H1 (cell line): ENCODE measurements around the gene EGFR. TPM values are rescaled to one million over a fixed set of nuclear protein-coding genes. Genes with fewer than 3 reads are reported as not detected.

ENCODE experiments used
- CHD1 ChIP-seq: IDR thresholded peaks from 2 replicates; pipeline ENCODE4 v1.6.1; 2012; ENCODE audit warnings: low read depth, low read length, improper control_type of control experiment
- EP300 ChIP-seq, 2 experiments: IDR thresholded peaks; 1 replicate in 1 of 2; 2 replicates in 1 of 2; pipeline ENCODE4 v1.6.1; 2011 to 2012; ENCODE audit warnings: low read depth in 2 of 2, low read length in 2 of 2, mild to moderate bottlenecking in 2 of 2, borderline replicate concordance in 1 of 2, inconsistent platforms in 1 of 2, moderate library complexity in 1 of 2
- GTF2F1 ChIP-seq: IDR thresholded peaks from 2 replicates; pipeline ENCODE4 v1.6.1; 2012; ENCODE audit warnings: low read depth, low read length, improper control_type of control experiment, borderline replicate concordance
- RBBP5 ChIP-seq: IDR thresholded peaks from 2 replicates; pipeline ENCODE4 v1.7.1; 2012; ENCODE audit warnings: low read depth, mild to moderate bottlenecking, inconsistent platforms, low read length, moderate library complexity, borderline replicate concordance
- SRF ChIP-seq: IDR thresholded peaks from 2 replicates; pipeline ENCODE4 v1.6.1; 2011; ENCODE audit warnings: mild to moderate bottlenecking, low read depth, low read length, moderate library complexity
- YY1 ChIP-seq: IDR thresholded peaks from 2 replicates; pipeline ENCODE4 v1.6.1; 2011; ENCODE audit warnings: low read depth, mild to moderate bottlenecking, low read length
- polyA plus RNA-seq, 7 experiments: library from polyadenylated mRNA; depleted of rRNA in 3 of 7; stranded (reverse) in 5 of 7; unstranded in 2 of 7; fragments of >200 nt in 5 of 7; fragments of 200-250 nt in 2 of 7; gene quantifications; 1 replicate in 5 of 7; 2 replicates in 1 of 7; 4 replicates in 1 of 7; pipeline versions ENCODE4 v1.2.1 to v1.2.3, GENCODE V29; 2011 to 2013; ENCODE audit warnings: missing spikeins in 2 of 7, mixed read lengths in 2 of 7
- total RNA-seq: library from RNA; stranded (reverse); fragmentation: NEBNext Ultra II Directional; extraction: Animal tissue kit (Norgen Biotek cat#: 25700); gene quantifications from 2 replicates; pipeline ENCODE4 v1.2.1, GENCODE V29; 2021
- TF ChIP-seq, protein P1 (sequence below): fragments of 300-600 bp; sonication (generic); IDR thresholded peaks from 2 replicates; pipeline ENCODE4 v1.7.1; 2012; ENCODE audit warnings: low read length, moderate library complexity, mild to moderate bottlenecking, inconsistent platforms; ENCODE audit not compliant: insufficient replicate concordance
- TF ChIP-seq, protein P2 (sequence below): IDR thresholded peaks from 2 replicates; pipeline ENCODE4 v1.6.1; 2012; ENCODE audit warnings: low read length, inconsistent platforms

The EGFR gene
- total and polyA plus RNA-seq, 2 of the 8 experiments (the other 6 are each of a cell fraction or from before 2014, with no cell fraction given): 1.9 to 5.8 TPM

DNA sequence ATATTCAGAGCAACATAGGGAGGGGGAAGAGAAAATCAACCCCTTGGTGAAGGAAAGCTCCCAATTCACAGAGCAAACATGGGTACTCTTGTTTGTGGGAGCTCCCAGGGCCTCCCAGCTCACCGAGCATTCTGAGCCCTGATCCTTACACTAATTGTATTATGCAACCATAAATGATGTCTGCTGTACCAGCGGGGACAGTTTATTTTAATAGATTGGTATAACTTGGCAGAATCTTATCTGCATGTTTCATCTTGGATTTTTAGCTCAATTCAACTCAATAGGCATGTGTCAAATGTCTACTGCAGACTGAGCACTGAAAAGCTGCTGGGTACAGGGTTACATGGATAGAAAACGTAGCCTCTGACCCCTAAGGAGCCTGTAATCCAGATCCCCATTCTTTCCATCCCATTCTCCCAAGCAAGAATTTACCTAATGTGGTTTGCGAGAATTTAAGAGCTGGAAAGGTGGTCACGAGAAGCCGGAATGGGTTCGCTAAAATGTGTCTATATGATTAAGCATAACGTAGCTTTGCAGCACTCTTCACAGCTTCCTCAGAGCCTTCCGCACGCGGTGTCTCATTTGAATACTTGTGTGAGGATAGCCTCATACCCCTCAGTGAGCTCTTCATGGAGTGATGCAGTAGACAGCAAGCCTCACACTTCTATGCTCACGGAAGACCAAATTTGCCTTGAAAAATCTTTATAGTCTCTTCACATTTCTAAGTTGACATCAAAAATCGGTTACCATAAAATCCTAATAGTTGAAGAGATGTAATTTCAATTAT, 18.3 kb downstream of the EGFR start (continued):
- TF ChIP-seq, protein P1, sequence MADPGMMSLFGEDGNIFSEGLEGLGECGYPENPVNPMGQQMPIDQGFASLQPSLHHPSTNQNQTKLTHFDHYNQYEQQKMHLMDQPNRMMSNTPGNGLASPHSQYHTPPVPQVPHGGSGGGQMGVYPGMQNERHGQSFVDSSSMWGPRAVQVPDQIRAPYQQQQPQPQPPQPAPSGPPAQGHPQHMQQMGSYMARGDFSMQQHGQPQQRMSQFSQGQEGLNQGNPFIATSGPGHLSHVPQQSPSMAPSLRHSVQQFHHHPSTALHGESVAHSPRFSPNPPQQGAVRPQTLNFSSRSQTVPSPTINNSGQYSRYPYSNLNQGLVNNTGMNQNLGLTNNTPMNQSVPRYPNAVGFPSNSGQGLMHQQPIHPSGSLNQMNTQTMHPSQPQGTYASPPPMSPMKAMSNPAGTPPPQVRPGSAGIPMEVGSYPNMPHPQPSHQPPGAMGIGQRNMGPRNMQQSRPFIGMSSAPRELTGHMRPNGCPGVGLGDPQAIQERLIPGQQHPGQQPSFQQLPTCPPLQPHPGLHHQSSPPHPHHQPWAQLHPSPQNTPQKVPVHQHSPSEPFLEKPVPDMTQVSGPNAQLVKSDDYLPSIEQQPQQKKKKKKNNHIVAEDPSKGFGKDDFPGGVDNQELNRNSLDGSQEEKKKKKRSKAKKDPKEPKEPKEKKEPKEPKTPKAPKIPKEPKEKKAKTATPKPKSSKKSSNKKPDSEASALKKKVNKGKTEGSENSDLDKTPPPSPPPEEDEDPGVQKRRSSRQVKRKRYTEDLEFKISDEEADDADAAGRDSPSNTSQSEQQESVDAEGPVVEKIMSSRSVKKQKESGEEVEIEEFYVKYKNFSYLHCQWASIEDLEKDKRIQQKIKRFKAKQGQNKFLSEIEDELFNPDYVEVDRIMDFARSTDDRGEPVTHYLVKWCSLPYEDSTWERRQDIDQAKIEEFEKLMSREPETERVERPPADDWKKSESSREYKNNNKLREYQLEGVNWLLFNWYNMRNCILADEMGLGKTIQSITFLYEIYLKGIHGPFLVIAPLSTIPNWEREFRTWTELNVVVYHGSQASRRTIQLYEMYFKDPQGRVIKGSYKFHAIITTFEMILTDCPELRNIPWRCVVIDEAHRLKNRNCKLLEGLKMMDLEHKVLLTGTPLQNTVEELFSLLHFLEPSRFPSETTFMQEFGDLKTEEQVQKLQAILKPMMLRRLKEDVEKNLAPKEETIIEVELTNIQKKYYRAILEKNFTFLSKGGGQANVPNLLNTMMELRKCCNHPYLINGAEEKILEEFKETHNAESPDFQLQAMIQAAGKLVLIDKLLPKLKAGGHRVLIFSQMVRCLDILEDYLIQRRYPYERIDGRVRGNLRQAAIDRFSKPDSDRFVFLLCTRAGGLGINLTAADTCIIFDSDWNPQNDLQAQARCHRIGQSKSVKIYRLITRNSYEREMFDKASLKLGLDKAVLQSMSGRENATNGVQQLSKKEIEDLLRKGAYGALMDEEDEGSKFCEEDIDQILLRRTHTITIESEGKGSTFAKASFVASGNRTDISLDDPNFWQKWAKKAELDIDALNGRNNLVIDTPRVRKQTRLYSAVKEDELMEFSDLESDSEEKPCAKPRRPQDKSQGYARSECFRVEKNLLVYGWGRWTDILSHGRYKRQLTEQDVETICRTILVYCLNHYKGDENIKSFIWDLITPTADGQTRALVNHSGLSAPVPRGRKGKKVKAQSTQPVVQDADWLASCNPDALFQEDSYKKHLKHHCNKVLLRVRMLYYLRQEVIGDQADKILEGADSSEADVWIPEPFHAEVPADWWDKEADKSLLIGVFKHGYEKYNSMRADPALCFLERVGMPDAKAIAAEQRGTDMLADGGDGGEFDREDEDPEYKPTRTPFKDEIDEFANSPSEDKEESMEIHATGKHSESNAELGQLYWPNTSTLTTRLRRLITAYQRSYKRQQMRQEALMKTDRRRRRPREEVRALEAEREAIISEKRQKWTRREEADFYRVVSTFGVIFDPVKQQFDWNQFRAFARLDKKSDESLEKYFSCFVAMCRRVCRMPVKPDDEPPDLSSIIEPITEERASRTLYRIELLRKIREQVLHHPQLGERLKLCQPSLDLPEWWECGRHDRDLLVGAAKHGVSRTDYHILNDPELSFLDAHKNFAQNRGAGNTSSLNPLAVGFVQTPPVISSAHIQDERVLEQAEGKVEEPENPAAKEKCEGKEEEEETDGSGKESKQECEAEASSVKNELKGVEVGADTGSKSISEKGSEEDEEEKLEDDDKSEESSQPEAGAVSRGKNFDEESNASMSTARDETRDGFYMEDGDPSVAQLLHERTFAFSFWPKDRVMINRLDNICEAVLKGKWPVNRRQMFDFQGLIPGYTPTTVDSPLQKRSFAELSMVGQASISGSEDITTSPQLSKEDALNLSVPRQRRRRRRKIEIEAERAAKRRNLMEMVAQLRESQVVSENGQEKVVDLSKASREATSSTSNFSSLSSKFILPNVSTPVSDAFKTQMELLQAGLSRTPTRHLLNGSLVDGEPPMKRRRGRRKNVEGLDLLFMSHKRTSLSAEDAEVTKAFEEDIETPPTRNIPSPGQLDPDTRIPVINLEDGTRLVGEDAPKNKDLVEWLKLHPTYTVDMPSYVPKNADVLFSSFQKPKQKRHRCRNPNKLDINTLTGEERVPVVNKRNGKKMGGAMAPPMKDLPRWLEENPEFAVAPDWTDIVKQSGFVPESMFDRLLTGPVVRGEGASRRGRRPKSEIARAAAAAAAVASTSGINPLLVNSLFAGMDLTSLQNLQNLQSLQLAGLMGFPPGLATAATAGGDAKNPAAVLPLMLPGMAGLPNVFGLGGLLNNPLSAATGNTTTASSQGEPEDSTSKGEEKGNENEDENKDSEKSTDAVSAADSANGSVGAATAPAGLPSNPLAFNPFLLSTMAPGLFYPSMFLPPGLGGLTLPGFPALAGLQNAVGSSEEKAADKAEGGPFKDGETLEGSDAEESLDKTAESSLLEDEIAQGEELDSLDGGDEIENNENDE: no peak
- no peak for TF ChIP-seq YY1
- TF ChIP-seq RBBP5: no peak
- no peak for TF ChIP-seq CHD1
- no peak for TF ChIP-seq GTF2F1
- TF ChIP-seq EP300 (IDR thresholded peaks at IDR 0.05; ENCODE audit: borderline replicate concordance in 1 of 2, low read depth in 2 of 2, low read length in 2 of 2): no peak
- TF ChIP-seq, protein P2, sequence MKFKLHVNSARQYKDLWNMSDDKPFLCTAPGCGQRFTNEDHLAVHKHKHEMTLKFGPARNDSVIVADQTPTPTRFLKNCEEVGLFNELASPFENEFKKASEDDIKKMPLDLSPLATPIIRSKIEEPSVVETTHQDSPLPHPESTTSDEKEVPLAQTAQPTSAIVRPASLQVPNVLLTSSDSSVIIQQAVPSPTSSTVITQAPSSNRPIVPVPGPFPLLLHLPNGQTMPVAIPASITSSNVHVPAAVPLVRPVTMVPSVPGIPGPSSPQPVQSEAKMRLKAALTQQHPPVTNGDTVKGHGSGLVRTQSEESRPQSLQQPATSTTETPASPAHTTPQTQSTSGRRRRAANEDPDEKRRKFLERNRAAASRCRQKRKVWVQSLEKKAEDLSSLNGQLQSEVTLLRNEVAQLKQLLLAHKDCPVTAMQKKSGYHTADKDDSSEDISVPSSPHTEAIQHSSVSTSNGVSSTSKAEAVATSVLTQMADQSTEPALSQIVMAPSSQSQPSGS: no peak
- TF ChIP-seq SRF: no peak
